Measurements from ENCODE around the gene CYP11A1.

CYP11A1 gene

GRCh38 chr15:74381190-74381453, 13.7 kb upstream of the CYP11A1 start:
- no peak for TF ChIP-seq CTCF (IDR thresholded peaks at IDR 0.05)
- no peak overlapping the region for H3K27ac Mint-ChIP-seq
- peaks cover 27% of the 10 kb centered on the region for H3K4me1 Mint-ChIP-seq
- no peak overlapping the region for H3K4me3 Mint-ChIP-seq
- H3K9me3 Mint-ChIP-seq: no peaks in the 10 kb centered on the region
- no peaks in the 10 kb centered on the region for H3K36me3 Mint-ChIP-seq (ENCODE audit: low read depth)
- DNase-seq: no peak
- H3K27me3 Mint-ChIP-seq (ENCODE audit: low read depth, poor library complexity): peaks cover 10% of the 10 kb centered on the region

- Mint-ChIP-seq H3K4me3 (no peak overlapping the region), H3K36me3 (ENCODE audit: low read depth) (no peaks in the 10 kb centered on the region), H3K4me1 (peaks cover 22% of the 10 kb centered on the region), H3K27me3 (ENCODE audit: low read depth, poor library complexity) (peaks cover 10% of the 10 kb centered on the region), H3K9me3 (no peaks in the 10 kb centered on the region), H3K27ac (peak overlapping the region; percentile 29)
- no peak for DNase-seq
- TF ChIP-seq CTCF (IDR thresholded peaks at IDR 0.05): no peak
These were observed 13.1 kb upstream of the CYP11A1 start for GRCh38 chr15:74380361-74381189.

DNA sequence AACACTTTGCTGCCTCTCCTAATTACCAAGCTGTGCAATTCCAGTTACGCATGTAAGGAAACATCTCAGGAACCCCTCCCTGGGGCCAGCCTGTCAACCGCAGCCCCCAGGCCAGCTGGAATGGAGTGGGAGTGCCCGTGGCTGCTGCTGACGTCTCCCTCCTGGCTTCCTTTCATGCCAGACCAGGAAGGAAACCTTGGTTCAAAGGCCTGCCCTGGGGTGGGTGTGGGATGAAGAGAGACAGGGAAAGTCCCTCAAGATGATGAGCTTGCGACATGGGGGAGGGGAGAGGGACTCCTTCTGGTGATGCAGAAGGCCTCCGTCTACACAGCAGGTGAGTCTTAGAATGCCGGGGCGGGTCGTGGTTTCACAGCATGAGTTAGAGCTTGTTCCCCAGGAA, 11.4 kb upstream of the CYP11A1 start:
- Mint-ChIP-seq H3K27ac (no peak overlapping the region), H3K4me3 (no peak overlapping the region), H3K27me3 (ENCODE audit: low read depth, poor library complexity) (peaks cover 18% of the 10 kb centered on the region), H3K36me3 (ENCODE audit: low read depth) (no peaks in the 10 kb centered on the region), H3K4me1 (peaks cover 22% of the 10 kb centered on the region), H3K9me3 (no peaks in the 10 kb centered on the region)
- DNase-seq: no peak
- no peak for TF ChIP-seq CTCF (IDR thresholded peaks at IDR 0.05)

DNA sequence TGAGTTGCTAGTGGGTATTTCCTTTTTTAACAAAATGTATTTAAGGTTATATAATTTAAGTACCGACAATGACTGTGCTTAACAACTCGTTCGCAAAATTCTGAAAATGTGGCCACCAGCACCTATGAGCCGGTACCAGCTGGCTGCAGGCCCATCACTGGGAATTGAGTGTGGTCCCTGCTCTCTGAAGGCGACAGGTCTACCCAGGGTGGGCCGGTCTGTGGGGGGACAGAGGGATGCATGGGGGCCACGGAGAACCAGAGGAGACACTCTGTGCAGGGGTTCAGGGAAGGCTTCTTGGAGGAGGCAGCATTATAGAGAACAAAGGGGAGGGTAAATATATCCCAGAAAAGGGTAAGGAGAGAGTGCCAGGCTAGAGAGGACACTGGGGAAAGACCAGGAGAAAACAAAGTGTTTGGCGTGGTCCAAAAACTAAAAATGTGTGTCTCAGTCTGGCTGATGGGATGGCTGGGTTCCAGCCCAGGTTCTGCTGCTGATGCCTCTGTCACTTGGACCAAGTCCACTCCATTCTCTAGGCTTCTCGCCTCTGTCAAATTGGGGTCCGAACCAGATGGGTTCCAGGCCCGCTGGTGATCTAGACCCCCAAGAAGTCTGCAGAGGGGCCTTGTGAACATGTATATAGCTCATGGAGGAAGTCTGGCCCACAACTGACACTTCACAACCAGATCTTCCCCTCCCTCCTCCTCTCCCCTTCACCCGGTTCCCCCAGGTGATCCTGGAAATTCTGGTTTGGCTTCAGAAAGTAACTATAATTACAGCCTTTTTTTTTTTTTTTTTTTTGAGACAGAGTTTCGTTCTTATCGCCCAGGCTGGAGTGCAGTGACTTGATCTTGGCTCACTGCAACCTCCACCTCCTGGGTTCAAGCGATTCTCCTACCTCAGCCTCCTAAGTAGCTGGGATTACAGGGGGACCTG, 10.7 kb upstream of the CYP11A1 start:
- Mint-ChIP-seq H3K27me3 (ENCODE audit: low read depth, poor library complexity) (peaks cover 18% of the 10 kb centered on the region), H3K36me3 (ENCODE audit: low read depth) (no peaks in the 10 kb centered on the region), H3K9me3 (no peaks in the 10 kb centered on the region), H3K4me3 (no peak overlapping the region), H3K4me1 (peaks cover 28% of the 10 kb centered on the region), H3K27ac (no peak overlapping the region)
- no peak for TF ChIP-seq CTCF (IDR thresholded peaks at IDR 0.05)
- DNase-seq: no peak

DNA sequence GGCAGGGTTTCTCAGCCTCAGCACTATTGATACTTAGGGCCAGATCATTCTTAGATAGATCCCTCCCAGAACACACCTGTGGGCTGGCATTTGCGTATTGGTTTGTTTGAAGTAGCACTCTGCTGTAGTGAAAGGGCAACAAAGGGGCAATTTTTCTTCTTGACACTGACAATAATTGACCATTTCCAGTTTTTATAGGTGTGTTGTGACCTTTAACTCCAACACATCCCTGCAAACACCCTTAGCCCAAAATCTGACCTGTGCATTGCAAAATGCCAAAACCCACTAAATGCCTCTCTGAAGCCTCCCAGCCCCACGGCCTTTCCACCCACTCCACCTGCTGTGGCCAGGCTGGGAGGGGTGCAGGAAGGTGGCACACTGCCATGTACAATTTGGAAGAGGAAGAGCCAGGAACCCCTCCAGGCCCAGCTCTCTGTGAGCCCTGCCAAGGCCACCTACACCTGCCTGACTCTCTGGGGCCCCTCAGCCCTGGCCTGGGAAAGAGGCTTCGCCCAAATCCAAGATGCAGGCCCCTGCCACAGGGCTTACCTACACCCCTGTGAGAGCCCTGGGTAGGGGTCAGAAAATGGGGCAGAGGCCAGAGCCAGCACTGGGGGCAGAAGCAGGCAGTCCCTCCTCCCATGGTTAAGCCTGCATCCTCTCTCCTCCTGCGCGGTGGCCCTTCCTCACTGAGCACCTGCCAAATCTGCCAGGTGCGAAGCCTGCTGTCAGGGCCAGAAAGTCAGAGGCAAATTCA, 9.6 kb upstream of the CYP11A1 start:
- Mint-ChIP-seq H3K4me1 (peaks cover 23% of the 10 kb centered on the region), H3K36me3 (ENCODE audit: low read depth) (no peaks in the 10 kb centered on the region), H3K4me3 (no peak overlapping the region), H3K27ac (no peak overlapping the region), H3K9me3 (no peaks in the 10 kb centered on the region), H3K27me3 (ENCODE audit: low read depth, poor library complexity) (peaks cover 18% of the 10 kb centered on the region)
- DNase-seq: no peak
- TF ChIP-seq CTCF (IDR thresholded peaks at IDR 0.05): no peak
